ENCODE data around the gene AKT2.

DNA sequence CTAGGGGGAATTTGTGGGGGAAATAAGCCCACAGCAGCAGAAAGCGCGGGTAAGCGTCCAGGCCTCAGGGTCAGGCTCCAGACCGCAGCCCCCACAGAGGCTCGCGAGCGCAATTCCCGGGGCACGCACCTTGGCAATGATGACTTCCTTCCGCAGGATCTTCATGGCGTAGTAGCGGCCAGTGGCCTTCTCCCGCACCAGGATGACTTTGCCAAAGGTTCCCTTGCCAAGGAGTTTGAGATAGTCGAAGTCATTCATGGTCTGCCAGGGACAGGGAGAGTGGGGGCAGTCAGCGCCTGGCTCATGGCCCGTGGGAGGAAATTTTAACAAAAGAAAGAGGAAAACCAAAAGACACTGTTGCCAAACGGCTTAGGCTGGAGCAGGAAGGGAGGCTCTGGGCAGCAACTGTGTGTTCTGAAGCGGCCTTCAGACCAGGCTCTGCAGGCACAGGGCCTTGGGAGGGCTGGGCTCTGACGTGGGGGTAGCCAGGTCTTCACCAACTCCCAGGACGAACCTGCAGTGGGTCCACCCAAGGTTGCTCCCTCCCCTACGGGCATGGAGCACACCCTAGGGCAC, 43.2 kb downstream of the AKT2 start:
- TF ChIP-seq, protein P1, sequence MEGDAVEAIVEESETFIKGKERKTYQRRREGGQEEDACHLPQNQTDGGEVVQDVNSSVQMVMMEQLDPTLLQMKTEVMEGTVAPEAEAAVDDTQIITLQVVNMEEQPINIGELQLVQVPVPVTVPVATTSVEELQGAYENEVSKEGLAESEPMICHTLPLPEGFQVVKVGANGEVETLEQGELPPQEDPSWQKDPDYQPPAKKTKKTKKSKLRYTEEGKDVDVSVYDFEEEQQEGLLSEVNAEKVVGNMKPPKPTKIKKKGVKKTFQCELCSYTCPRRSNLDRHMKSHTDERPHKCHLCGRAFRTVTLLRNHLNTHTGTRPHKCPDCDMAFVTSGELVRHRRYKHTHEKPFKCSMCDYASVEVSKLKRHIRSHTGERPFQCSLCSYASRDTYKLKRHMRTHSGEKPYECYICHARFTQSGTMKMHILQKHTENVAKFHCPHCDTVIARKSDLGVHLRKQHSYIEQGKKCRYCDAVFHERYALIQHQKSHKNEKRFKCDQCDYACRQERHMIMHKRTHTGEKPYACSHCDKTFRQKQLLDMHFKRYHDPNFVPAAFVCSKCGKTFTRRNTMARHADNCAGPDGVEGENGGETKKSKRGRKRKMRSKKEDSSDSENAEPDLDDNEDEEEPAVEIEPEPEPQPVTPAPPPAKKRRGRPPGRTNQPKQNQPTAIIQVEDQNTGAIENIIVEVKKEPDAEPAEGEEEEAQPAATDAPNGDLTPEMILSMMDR (conservative IDR thresholded peaks at IDR 0.05; ENCODE audit: low read length) = no peak
- TF ChIP-seq EZH2phosphoT487 (IDR thresholded peaks at IDR 0.05; ENCODE audit: borderline replicate concordance) = no peak

Data from Loucy (cell line).